HG03103 (cell line): ENCODE data around the gene VAC14.

Experiments
- ATAC-seq: cut with Tn5 transposase; IDR thresholded peaks from one replicate; pipeline ENCODE4 v1.9.1; 2021; ENCODE audit warnings: low read depth; ENCODE audit not compliant: unreplicated experiment

The VAC14 gene

GRCh38 chr16:70696952-70697593 is 103.9 kb downstream of the VAC14 start:
- no peak for ATAC-seq

- no peak for ATAC-seq
Observed at GRCh38 chr16:70696355-70696754, 104.6 kb downstream of the VAC14 start.

- no peak for ATAC-seq
Observed at GRCh38 chr16:70695331-70696070, 105.5 kb downstream of the VAC14 start.

- ATAC-seq, result no peak
Observed at GRCh38 chr16:70694868-70695218, 106.1 kb downstream of the VAC14 start.

- ATAC-seq, result no peak
Observed at GRCh38 chr16:70694088-70694867, 106.7 kb downstream of the VAC14 start.

- no peak for ATAC-seq
Observed at GRCh38 chr16:70692873-70693671, 107.9 kb downstream of the VAC14 start.

GRCh38 chr16:70692130-70692872 is 108.7 kb downstream of the VAC14 start:
- no peak for ATAC-seq

GRCh38 chr16:70691223-70692129 is 109.5 kb downstream of the VAC14 start:
- ATAC-seq, result no peak

GRCh38 chr16:70689970-70690891 is 110.7 kb downstream of the VAC14 start:
- no peak for ATAC-seq

- no peak for ATAC-seq
Observed at GRCh38 chr16:70689035-70689969, 111.7 kb downstream of the VAC14 start.

- no peak for ATAC-seq
Observed at GRCh38 chr16:70688246-70688742, 112.7 kb downstream of the VAC14 start.

GRCh38 chr16:70687671-70688245 is 113.2 kb downstream of the VAC14 start:
- ATAC-seq, result no peak

GRCh38 chr16:70687102-70687511 is 113.9 kb downstream of the VAC14 start:
- ATAC-seq, result no peak

GRCh38 chr16:70686376-70687101 is 114.4 kb downstream of the VAC14 start:
- no peak for ATAC-seq

GRCh38 chr16:70685938-70686375 is 115.0 kb downstream of the VAC14 start, which contains the start of gene MTSS2:
MTSS2 (minus strand) TSS chr16:70686053; CDS start chr16:70685791, 262 bp downstream.
- ATAC-seq, result no peak
